ENCODE results near the gene IFI27L1.

IFI27L1 gene

GRCh38 chr14:94081386-94081820, 293 bp downstream of the IFI27L1 start:
- DNase-seq = peak in 1 of 5 experiments; percentile 59

GRCh38 chr14:94087891-94088290, 6.8 kb downstream of the IFI27L1 start:
- no peak for DNase-seq

- DNase-seq = no peak
Measured at GRCh38 chr14:94088516-94088915, 7.4 kb downstream of the IFI27L1 start.

DNA sequence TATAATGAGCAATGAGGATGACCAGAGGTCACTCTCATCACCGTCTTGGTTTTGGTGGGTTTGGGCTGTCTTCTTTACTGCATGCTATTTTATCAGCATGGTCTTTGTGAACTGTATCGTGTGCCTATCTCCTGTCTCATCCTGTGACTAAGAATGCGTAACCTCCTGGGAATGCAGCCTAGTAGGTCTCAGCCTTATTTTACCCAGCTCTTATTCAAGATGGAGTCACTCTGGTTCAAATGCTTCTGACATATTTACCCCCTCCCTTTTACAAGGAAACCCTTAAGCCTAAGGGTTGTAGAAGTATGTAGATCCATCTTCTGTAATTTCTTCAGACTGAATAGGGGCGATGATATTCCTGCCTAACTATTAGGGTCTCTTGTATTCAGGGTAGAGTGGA, 8.4 kb downstream of the IFI27L1 start:
- DNase-seq = no peak

DNA sequence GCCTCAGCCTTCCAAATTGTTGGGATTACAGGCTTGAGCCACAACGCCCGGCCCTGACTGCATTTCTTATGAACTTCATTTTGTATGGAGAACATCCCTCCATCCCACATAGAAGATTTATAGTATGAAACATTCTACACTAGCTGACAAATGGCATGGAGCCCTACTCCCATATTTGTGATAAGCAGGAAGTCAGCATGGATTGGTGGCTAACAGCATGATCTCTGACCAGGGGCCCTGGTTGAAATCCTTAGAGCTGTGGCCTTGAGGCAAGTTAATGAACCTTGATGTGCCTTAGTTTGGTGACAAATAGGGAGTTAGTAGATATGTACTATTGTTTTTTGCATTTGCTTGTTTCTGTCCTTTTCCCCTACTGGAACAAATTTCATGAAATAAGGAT, 12.3 kb downstream of the IFI27L1 start:
- no peak for DNase-seq

GRCh38 chr14:94097091-94097490, 16.0 kb downstream of the IFI27L1 start:
- no peak for DNase-seq

GRCh38 chr14:94098326-94098992, 17.3 kb downstream of the IFI27L1 start:
- DNase-seq = no peak

DNA sequence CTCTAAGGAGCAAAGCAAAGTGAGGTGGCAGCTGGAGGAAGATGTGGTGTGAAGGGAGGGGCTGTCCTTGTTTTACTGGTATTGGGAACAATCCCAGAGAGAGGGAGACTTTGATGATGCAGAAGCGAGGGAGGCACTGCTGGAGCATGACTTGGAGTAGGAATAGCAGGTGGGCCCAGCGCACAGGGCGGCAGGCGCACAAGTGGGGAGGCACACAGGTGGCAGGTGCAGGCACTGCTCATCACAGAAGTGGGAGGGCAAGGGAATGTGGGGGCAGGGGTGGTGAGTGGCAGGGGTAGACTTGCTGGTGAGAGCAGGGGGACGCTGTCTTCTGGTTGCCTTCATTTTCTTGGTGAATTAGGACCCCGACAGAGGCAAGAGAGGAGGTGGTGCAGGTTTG, 17.9 kb downstream of the IFI27L1 start:
- DNase-seq = no peak

GRCh38 chr14:94100847-94101246, 19.7 kb downstream of the IFI27L1 start:
- DNase-seq = no peak

DNA sequence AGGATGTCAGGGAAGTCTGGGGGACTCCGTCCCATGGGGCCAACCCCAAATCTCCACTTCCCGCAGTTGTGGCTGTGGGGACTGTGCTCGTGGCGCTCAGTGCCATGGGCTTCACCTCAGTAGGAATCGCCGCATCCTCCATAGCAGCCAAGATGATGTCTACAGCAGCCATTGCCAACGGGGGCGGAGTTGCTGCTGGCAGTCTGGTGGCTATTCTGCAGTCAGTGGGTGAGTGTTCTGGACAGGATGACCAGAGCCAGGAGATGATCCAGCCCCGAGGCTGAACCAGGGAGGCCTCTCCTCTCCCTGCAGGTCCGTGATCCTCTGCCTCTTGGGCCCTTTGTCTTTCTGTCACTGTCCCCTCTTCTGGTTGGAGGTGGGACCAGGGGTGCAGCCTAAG, 20.6 kb downstream of the IFI27L1 start:
- no peak for DNase-seq

DNA sequence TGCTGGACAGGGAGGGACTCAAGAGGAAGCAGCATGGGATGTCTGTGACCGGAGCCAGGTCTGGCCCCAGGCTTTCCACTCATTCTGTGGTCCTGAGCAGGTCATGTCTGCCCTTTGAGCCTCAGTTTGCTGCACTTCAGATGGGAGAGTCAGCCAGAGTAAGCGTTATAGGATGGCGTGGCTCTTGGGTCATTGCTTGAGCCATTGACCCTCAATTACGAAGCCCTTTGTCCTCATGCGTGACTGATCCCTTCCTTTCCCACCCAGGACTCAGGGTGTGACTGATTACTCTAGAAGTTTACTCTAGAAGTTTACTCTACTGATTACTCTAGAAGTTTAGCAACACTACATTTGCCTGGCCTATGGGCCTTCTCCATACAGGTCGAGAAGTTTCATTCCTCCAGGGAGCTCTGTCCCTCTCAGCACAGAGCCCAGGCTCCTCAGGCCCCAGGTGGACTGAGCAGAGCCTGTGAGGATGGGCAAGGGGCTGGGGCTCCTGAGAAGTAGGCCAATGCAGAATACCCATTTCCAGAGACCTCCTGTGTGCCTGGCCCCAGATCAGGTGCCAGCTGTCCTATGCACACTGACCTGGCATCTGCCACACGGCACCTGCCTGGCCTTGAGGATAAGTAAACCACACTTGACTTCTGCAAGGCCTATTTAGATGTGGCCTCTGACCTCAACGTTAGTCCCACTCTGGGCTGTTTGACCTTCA, 21.8 kb downstream of the IFI27L1 start:
- no peak for DNase-seq

- no peak for DNase-seq
Measured at GRCh38 chr14:94103554-94104150, 22.5 kb downstream of the IFI27L1 start.

DNA sequence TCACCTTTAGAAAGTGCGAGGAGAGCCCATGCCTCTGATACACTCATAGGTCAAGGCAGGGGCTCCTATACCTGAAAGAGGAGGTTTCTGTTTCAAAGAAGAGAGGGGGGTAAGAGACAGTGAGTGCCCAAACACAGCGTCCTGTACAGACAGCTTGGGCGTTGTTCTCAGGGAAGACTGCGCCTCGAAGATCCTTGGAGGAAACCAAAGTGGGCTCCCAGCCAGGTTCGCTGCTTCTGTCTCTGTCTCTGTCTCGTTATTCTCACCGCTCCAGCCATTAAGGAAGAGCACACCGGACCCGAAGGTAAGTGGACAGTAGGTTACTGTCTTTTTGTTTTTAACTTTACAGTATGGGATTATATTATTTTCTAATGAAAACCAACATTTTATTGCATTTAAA, 23.6 kb downstream of the IFI27L1 start:
- DNase-seq = no peak

DNA sequence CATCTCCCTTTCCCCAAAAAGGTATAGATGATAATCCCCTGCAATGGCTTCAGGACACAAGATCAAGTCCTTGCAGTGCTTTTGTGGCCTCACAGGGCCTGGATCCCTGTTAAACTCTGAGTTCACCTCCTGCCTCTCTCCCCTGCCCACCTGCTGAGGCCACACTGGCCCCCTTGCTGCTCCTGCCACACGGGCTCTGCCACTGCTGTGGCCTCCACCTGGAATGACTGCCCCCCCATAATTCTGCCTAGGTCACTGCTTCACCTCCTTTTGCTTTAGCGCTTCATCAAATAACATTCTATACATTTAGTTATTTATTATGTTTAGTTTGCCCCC, 28.8 kb downstream of the IFI27L1 start:
- no peak for DNase-seq

DNA sequence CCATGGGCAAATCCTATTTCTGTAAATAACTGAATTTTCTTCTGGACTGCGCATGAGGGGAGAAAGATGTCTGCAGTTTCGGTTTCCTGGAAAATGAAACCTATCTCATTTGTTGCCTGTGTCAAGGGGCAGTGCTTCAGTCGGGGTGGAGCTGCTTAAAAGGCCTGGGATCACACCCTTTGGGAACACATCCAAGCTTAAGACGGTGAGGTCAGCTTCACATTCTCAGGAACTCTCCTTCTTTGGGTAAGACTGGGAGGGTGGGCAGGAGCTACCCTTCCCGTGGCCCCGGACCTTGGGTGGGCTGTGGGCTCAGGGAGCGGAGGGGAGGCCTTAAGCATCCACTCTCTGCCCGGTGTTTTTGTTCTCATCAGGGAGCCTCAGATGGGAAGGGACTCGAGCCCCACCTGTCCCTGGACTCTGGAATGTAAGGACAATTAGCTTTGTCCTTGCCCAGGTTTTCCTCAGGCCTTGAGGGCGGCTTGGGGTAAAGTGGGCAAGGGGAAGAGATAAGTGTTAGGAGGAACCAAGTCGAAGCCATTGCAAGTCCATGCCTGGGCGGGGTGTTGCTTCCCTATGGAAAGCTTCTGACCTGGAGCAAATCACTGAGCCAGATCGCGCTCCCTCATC, 29.6 kb downstream of the IFI27L1 start, which contains the start of gene IFI27:
Gene IFI27 (plus strand): TSS at position 185 of the 630 bp plus-strand sequence.
- no peak for DNase-seq

- no peak for DNase-seq
Measured at GRCh38 chr14:94111276-94112095, 30.4 kb downstream of the IFI27L1 start.

DNA sequence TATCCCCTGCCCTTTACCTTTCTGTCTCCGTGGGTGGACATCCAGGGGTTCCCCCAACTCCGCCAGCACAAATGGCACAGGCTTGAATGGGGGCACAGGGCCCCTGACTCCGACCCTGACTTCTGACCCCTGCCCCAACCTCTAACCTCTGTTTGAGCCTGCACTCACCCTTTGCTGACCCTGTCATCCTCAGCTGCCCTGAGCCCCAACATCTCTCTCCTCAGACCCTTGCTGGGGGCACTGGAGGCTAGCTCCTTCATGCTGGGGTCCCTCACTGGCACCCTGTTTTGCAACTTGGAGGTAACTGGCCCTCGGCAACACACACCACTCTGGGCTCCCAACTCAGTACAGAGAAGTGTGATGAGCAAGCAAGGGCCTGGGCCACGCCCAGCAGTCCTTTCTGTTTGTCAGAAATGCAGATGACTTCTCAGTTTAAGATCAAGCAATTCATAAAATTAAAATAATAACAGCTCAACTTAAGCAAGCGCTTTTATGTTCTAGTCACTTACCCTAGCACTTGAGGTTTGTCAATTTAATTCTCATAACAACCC, 31.5 kb downstream of the IFI27L1 start:
- DNase-seq = no peak

DNA sequence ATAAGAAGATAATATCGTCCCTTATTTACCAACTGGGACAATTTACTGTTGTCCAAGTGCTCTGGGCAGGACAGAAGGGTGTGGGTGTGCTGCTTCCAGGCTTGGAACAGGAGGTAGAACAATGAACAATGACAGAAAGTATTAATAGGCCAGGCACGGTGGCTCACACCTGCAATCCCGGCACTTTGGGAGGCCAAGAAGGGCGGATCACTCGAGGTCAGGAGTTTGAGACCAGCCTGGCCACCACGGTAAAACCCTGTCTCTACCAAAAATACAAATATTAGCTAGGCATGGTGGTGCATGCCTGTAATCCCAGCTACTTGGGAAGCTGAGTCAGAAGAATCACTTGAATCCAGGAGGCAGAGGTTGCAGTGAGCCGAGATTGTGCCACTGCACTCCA, 32.0 kb downstream of the IFI27L1 start:
- no peak for DNase-seq

DNA sequence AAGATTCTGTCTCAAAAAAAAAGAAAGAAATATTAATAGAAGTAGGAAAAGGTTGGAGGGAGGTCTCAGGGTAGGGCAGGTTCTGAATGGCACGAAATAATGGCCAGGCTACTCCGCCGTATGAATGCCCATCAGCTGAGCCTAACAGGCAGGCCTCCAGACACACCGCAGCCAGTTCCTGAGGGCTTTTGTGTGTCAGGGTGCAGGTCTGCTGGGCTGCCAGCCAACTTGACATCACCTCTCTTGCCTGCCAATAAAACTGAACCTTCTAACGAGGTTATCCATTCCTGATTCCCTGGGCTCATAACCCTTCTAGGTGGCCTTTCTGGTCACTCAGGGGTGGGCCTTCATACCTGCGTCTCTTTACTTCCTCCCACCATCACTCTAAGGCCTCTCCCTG, 32.4 kb downstream of the IFI27L1 start:
- no peak for DNase-seq

GRCh38 chr14:94113908-94114588, 32.9 kb downstream of the IFI27L1 start:
- DNase-seq = no peak

GRCh38 chr14:94114589-94115057, 33.5 kb downstream of the IFI27L1 start:
- DNase-seq = no peak
